Measurements from ENCODE around the gene NCS1. TPM values are rescaled to one million over a fixed set of nuclear protein-coding genes. Genes with fewer than 3 reads are reported as not detected.

The NCS1 gene
- total and polyA plus RNA-seq, 2 of the 8 experiments (the other 6 are each of a cell fraction or from before 2014, with no cell fraction given), result 34.7 to 47.6 TPM

Other genes with a start within 250 kb of the NCS1 start
- 39.7 and 40.9 TPM in 2 replicates for gene FNBP1, start 129.2 kb upstream of the NCS1 start, total RNA-seq (2021; fragmentation: NEBNext Ultra II Directional; extraction: Animal tissue kit (Norgen Biotek cat#: 25700))
- 6.7 and 7.2 TPM in 2 replicates for gene FNBP1, start 129.2 kb upstream of the NCS1 start, polyA plus RNA-seq (2011; rRNA removed)
- 28.4 and 30.7 TPM in 2 replicates for gene GPR107, start 118.5 kb upstream of the NCS1 start, total RNA-seq (2021; fragmentation: NEBNext Ultra II Directional; extraction: Animal tissue kit (Norgen Biotek cat#: 25700))
- gene GPR107, start 118.5 kb upstream of the NCS1 start, polyA plus RNA-seq (2011; rRNA removed), result 13.5 and 19.3 TPM in 2 replicates
- gene HMCN2, start 93.4 kb downstream of the NCS1 start, total RNA-seq (2021; fragmentation: NEBNext Ultra II Directional; extraction: Animal tissue kit (Norgen Biotek cat#: 25700)), result 7.9 and 9.1 TPM in 2 replicates
- 5.0 and 8.3 TPM in 2 replicates for gene HMCN2, start 93.4 kb downstream of the NCS1 start, polyA plus RNA-seq (2011; rRNA removed)

All from H1 (cell line).